GM19238 (cell line): ENCODE measurements around the gene PRR14.
A peak's percentile ranks its signal among the peaks of the same experiment; 100 is the strongest.

Experiments used
- DNase-seq: peaks from one replicate; pipeline ENCODE4 v3.0.0; 2011; ENCODE audit warnings: low spot score; ENCODE audit not compliant: insufficient read length

PRR14 gene

GRCh38 chr16:30650369-30651123 is at the start of gene PRR14:
Gene PRR14, plus strand, starts transcription at chr16:30650960. Its CDS starts 686 bp downstream, at chr16:30651646.
- peak; percentile 92 for DNase-seq

GRCh38 chr16:30601966-30602365 is 48.8 kb upstream of the PRR14 start:
- DNase-seq = no peak

GRCh38 chr16:30602616-30603277 is 48.0 kb upstream of the PRR14 start:
- no peak for DNase-seq

GRCh38 chr16:30603945-30604315 is 46.8 kb upstream of the PRR14 start:
- no peak for DNase-seq

- no peak for DNase-seq
Measured at GRCh38 chr16:30604316-30604947, 46.3 kb upstream of the PRR14 start.

- DNase-seq = no peak
Measured at GRCh38 chr16:30605158-30605557, 45.6 kb upstream of the PRR14 start.

GRCh38 chr16:30606004-30606403 is 44.8 kb upstream of the PRR14 start:
- no peak for DNase-seq

- DNase-seq = peak; percentile 43
Measured at GRCh38 chr16:30609002-30609925, 41.5 kb upstream of the PRR14 start.

- DNase-seq = peak; percentile 90
Measured at GRCh38 chr16:30609926-30610839, 40.6 kb upstream of the PRR14 start, which contains the start of gene ZNF689. Gene ZNF689, minus strand, starts transcription at chr16:30610389. Its CDS starts 348 bp downstream, at chr16:30610041.

- DNase-seq = no peak
Measured at GRCh38 chr16:30615358-30616091, 35.2 kb upstream of the PRR14 start.

- DNase-seq = no peak
Measured at GRCh38 chr16:30619202-30619601, 31.6 kb upstream of the PRR14 start.

- no peak for DNase-seq
Measured at GRCh38 chr16:30619638-30620037, 31.1 kb upstream of the PRR14 start.

- DNase-seq = no peak
Measured at GRCh38 chr16:30620169-30620568, 30.6 kb upstream of the PRR14 start.

- DNase-seq = no peak
Measured at GRCh38 chr16:30621765-30622164, 29.0 kb upstream of the PRR14 start.

GRCh38 chr16:30622455-30623032 is 28.2 kb upstream of the PRR14 start:
- no peak for DNase-seq

GRCh38 chr16:30623536-30624283 is 27.1 kb upstream of the PRR14 start:
- DNase-seq = no peak

GRCh38 chr16:30626236-30626635 is 24.5 kb upstream of the PRR14 start:
- DNase-seq = no peak
